Neural cell (in vitro differentiated cells): ENCODE data around the gene ALS2. TPM values are rescaled to one million over a fixed set of nuclear protein-coding genes. Genes with fewer than 3 reads are reported as not detected.
"Not testable (repeated sequence)": the region's sequence is repeated elsewhere in the genome, so short reads cannot be mapped to it uniquely, and the experiment has no call there.

Experiments used
- H2AFZ ChIP-seq: fragments of 200-600, 300-800 bp; sonication (generic), shearing (Covaris generic); 2 replicates; pipeline ENCODE4 v1.6.0; 2014; ENCODE audit warnings: low read depth, mild to moderate bottlenecking, antibody characterized with exemption, low read length, moderate library complexity
- H3F3A ChIP-seq: fragments of 200-600 bp; shearing (Covaris generic); 2 replicates; pipeline ENCODE4 v1.6.1; 2016; ENCODE audit warnings: mild to moderate bottlenecking, moderate library complexity, mixed read lengths, antibody characterized with exemption, low read length; ENCODE audit not compliant: insufficient read depth, poor library complexity, severe bottlenecking
- H3K27ac ChIP-seq: fragments of 200-600, 300-800 bp; sonication (generic), shearing (Covaris generic); 2 replicates; pipeline ENCODE4 v1.5.1; 2014; ENCODE audit warnings: mild to moderate bottlenecking, low read length, moderate library complexity
- H3K27me3 ChIP-seq: fragments of 300-800, 200-600 bp; sonication (generic), shearing (Covaris generic); 2 replicates; pipeline ENCODE4 v1.6.0; 2014; ENCODE audit warnings: mild to moderate bottlenecking, low read depth, low read length, moderate library complexity; ENCODE audit not compliant: insufficient read depth
- H3K36me3 ChIP-seq: fragments of 300-800, 200-600 bp; sonication (generic), shearing (Covaris generic); 2 replicates; pipeline ENCODE4 v1.5.1; 2014; ENCODE audit warnings: mild to moderate bottlenecking, antibody characterized with exemption, low read length, moderate library complexity; ENCODE audit not compliant: insufficient read depth
- H3K4me2 ChIP-seq: fragments of 300-800, 200-600 bp; sonication (generic), shearing (Covaris generic); 2 replicates; pipeline ENCODE4 v1.6.0; 2014; ENCODE audit warnings: mild to moderate bottlenecking, low read length
- H3K4me3 ChIP-seq: fragments of 300-800, 200-600 bp; sonication (generic), shearing (Covaris generic); 2 replicates; pipeline ENCODE4 v1.5.1; 2014; ENCODE audit warnings: mild to moderate bottlenecking, low read length, moderate library complexity
- H3K79me2 ChIP-seq: fragments of 200-600 bp; shearing (Covaris generic); replicated peaks from 2 replicates; pipeline ENCODE4 v1.6.0; 2014; ENCODE audit warnings: mild to moderate bottlenecking, low read length, moderate library complexity; ENCODE audit not compliant: insufficient read depth
- H3K9ac ChIP-seq: fragments of 300-800, 200-600 bp; sonication (generic), shearing (Covaris generic); 2 replicates; pipeline ENCODE4 v1.6.1; 2016; ENCODE audit warnings: mild to moderate bottlenecking, low read length, mixed read lengths
- H3K9me2 ChIP-seq: fragments of 200-600 bp; shearing (Covaris generic); 2 replicates; pipeline ENCODE4 v1.6.1; 2016; ENCODE audit warnings: mild to moderate bottlenecking, low read length, mixed read lengths; ENCODE audit not compliant: insufficient read depth
- H3K9me3 ChIP-seq: fragments of 200-600, 300-800 bp; sonication (generic), shearing (Covaris generic); 2 replicates; pipeline ENCODE4 v1.6.1; 2016; ENCODE audit warnings: mild to moderate bottlenecking, mixed run types, low read length, moderate library complexity, mixed read lengths
- H4K20me1 ChIP-seq: fragments of 200-600 bp; shearing (Covaris generic); 2 replicates; pipeline ENCODE4 v1.6.1; 2016; ENCODE audit warnings: mild to moderate bottlenecking, mixed run types; ENCODE audit not compliant: insufficient read depth
- CTCF ChIP-seq: fragments of 450-650 bp; IDR thresholded peaks from 2 replicates; pipeline ENCODE4 v1.5.1; 2014; ENCODE audit warnings: antibody characterized with exemption, mild to moderate bottlenecking, moderate library complexity; ENCODE audit not compliant: poor library complexity, severe bottlenecking
- EP300 ChIP-seq: fragments of 450-650 bp; conservative IDR thresholded peaks from 2 replicates; pipeline ENCODE4 v1.6.1; 2014; ENCODE audit warnings: antibody characterized with exemption, mild to moderate bottlenecking, moderate library complexity; ENCODE audit not compliant: poor library complexity, severe bottlenecking
- EZH2 ChIP-seq: fragments of 200-600, 300-800 bp; shearing (Covaris generic), sonication (generic); IDR thresholded peaks from 2 replicates; pipeline ENCODE4 v1.6.1; 2014; ENCODE audit warnings: antibody characterized with exemption, low read length, borderline replicate concordance, mild to moderate bottlenecking; ENCODE audit not compliant: insufficient read depth, poor library complexity, severe bottlenecking
- MXI1 ChIP-seq: fragments of 450-650 bp; conservative IDR thresholded peaks from 2 replicates; pipeline ENCODE4 v1.6.1; 2014; ENCODE audit warnings: antibody characterized with exemption, mild to moderate bottlenecking; ENCODE audit not compliant: poor library complexity, severe bottlenecking
- POLR2AphosphoS5 ChIP-seq: IDR thresholded peaks from 2 replicates; pipeline ENCODE4 v1.6.1; 2012
- RAD21 ChIP-seq: fragments of 450-650 bp; conservative IDR thresholded peaks from 2 replicates; pipeline ENCODE4 v1.6.1; 2014; ENCODE audit warnings: antibody characterized with exemption, mild to moderate bottlenecking, moderate library complexity
- SMC3 ChIP-seq: fragments of 450-650 bp; conservative IDR thresholded peaks from 2 replicates; pipeline ENCODE4 v1.6.1; 2014; ENCODE audit warnings: antibody characterized with exemption, mild to moderate bottlenecking, moderate library complexity; ENCODE audit not compliant: poor library complexity
- TAF1 ChIP-seq: IDR thresholded peaks from 2 replicates; pipeline ENCODE4 v1.6.1; 2012; ENCODE audit warnings: low read depth
- polyA plus RNA-seq: library from polyadenylated mRNA; depleted of rRNA; stranded (reverse); fragments of >200 nt; gene quantifications from 2 replicates; pipeline ENCODE4 v1.2.3, GENCODE V29; 2014
- TF ChIP-seq, protein P1 (sequence below): IDR thresholded peaks from 2 replicates; pipeline ENCODE4 v1.6.1; 2012; ENCODE audit warnings: borderline replicate concordance

Gene ALS2
- polyA plus RNA-seq, 1 donor from 2014 or later: 26.3 TPM

GRCh38 chr2:201806442-201807170 is 25.9 kb upstream of the ALS2 start, which contains the start of gene CDK15:
CDK15 (plus strand) TSS chr2:201806537; CDS start chr2:201806665, 128 bp downstream.
- Histone ChIP-seq H3K4me2 (no peak within 1 kb of the TSS), H3K27me3 (no peaks in the 10 kb centered on the region), H3K9me2 (no peaks in the 10 kb centered on the region), H4K20me1 (no peaks in the 10 kb centered on the region), H3K4me3 (no peak within 1 kb of the TSS), H3K27ac (no peak within 1 kb of the TSS), H3K36me3 (no peaks in the 10 kb centered on the region), H3K79me2 (no peaks in the 10 kb centered on the region), H3K9me3 (no peaks in the 10 kb centered on the region), H3F3A (no peaks in the 10 kb centered on the region), H3K9ac (no peak within 1 kb of the TSS), H2AFZ (no peak within 1 kb of the TSS)
- no peak for TF ChIP-seq MXI1
- TF ChIP-seq RAD21: no peak
- no peak for TF ChIP-seq EZH2
- TF ChIP-seq, protein P1, sequence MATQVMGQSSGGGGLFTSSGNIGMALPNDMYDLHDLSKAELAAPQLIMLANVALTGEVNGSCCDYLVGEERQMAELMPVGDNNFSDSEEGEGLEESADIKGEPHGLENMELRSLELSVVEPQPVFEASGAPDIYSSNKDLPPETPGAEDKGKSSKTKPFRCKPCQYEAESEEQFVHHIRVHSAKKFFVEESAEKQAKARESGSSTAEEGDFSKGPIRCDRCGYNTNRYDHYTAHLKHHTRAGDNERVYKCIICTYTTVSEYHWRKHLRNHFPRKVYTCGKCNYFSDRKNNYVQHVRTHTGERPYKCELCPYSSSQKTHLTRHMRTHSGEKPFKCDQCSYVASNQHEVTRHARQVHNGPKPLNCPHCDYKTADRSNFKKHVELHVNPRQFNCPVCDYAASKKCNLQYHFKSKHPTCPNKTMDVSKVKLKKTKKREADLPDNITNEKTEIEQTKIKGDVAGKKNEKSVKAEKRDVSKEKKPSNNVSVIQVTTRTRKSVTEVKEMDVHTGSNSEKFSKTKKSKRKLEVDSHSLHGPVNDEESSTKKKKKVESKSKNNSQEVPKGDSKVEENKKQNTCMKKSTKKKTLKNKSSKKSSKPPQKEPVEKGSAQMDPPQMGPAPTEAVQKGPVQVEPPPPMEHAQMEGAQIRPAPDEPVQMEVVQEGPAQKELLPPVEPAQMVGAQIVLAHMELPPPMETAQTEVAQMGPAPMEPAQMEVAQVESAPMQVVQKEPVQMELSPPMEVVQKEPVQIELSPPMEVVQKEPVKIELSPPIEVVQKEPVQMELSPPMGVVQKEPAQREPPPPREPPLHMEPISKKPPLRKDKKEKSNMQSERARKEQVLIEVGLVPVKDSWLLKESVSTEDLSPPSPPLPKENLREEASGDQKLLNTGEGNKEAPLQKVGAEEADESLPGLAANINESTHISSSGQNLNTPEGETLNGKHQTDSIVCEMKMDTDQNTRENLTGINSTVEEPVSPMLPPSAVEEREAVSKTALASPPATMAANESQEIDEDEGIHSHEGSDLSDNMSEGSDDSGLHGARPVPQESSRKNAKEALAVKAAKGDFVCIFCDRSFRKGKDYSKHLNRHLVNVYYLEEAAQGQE: no peak
- TF ChIP-seq EP300: no peak
- TF ChIP-seq TAF1: no peak
- TF ChIP-seq CTCF: no peak
- no peak for TF ChIP-seq SMC3
- no peak for TF ChIP-seq POLR2AphosphoS5

DNA sequence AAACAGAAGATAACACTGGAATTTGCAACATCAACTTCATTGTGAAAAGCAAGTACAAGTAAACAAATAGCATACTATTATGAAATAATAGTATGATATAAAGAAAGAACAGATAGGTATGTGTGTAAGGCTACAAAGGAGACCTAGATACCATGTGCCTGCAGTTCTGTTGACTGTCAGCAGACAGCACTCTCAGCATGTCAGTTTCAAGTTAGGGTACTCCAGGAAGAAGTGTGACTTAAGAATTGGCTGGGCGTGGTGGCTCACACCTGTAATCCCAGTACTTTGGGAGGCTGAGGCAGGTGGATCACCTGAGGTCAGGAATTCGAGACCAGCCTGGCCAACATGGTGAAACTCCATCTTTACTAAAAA is 18.2 kb upstream of the ALS2 start:
- not testable (repeated sequence) for H3K4me3 ChIP-seq, H3K9me2 ChIP-seq, H3K4me2 ChIP-seq, H3K79me2 ChIP-seq, H3K9ac ChIP-seq, H3K36me3 ChIP-seq, H3F3A ChIP-seq, H3K27me3 ChIP-seq, H2AFZ ChIP-seq, H3K9me3 ChIP-seq, H3K27ac ChIP-seq, H4K20me1 ChIP-seq
